Esophagus squamous epithelium (tissue), 4 donors: Measurements from ENCODE around the gene OGFOD2.

Source experiments
- CTCF ChIP-seq, 6 experiments: fragments of 450-650 bp in 4 of 6; fragments of 200-600 bp in 2 of 6; sonication (generic) in 2 of 6; IDR thresholded peaks; one replicate each; pipeline ENCODE4 v1.5.1; 2016 to 2019; ENCODE audit warnings: antibody characterized with exemption in 6 of 6, mild to moderate bottlenecking in 4 of 6, moderate library complexity in 4 of 6
- POLR2A ChIP-seq, 4 donors: fragments of 450-650 bp; IDR thresholded peaks; one replicate each; pipeline ENCODE4 v1.6.1; 2017; ENCODE audit warnings: antibody characterized with exemption in 4 of 4, mild to moderate bottlenecking in 4 of 4, moderate library complexity in 3 of 4

GRCh38 chr12:122965321-122965751 lies 9.7 kb upstream of the OGFOD2 start:
- no peak for TF ChIP-seq CTCF (IDR thresholded peaks at IDR 0.05)
- no peak for TF ChIP-seq POLR2A (IDR thresholded peaks at IDR 0.05)
